Measurements from ENCODE around the gene MACROD2.

MACROD2 gene

GRCh38 chr20:15674253-15675060, 1679.1 kb downstream of the MACROD2 start:
- no peak for DNase-seq (ENCODE audit: low spot score)

- no peak for DNase-seq (ENCODE audit: low spot score)
Observed at GRCh38 chr20:15675061-15675514, 1679.8 kb downstream of the MACROD2 start.

- no peak for DNase-seq (ENCODE audit: low spot score)
Observed at GRCh38 chr20:15675813-15676484, 1680.6 kb downstream of the MACROD2 start.

- no peak for DNase-seq (ENCODE audit: low spot score)
Observed at GRCh38 chr20:15676815-15677214, 1681.5 kb downstream of the MACROD2 start.

GRCh38 chr20:15682690-15683089, 1687.4 kb downstream of the MACROD2 start:
- no peak for DNase-seq (ENCODE audit: low spot score)

GRCh38 chr20:15692570-15692969, 1697.3 kb downstream of the MACROD2 start:
- no peak for DNase-seq (ENCODE audit: low spot score)

- no peak for DNase-seq (ENCODE audit: low spot score)
Observed at GRCh38 chr20:15699431-15700146, 1704.3 kb downstream of the MACROD2 start.

GRCh38 chr20:15700147-15700765, 1704.9 kb downstream of the MACROD2 start:
- DNase-seq (ENCODE audit: low spot score) = no peak

- no peak for DNase-seq (ENCODE audit: low spot score)
Observed at GRCh38 chr20:15702161-15702560, 1706.8 kb downstream of the MACROD2 start.

GRCh38 chr20:15703171-15703911, 1708.0 kb downstream of the MACROD2 start:
- DNase-seq (ENCODE audit: low spot score) = no peak

GRCh38 chr20:15705975-15706374, 1710.7 kb downstream of the MACROD2 start:
- DNase-seq (ENCODE audit: low spot score) = no peak

GRCh38 chr20:15706719-15707118, 1711.4 kb downstream of the MACROD2 start:
- no peak for DNase-seq (ENCODE audit: low spot score)

- DNase-seq (ENCODE audit: low spot score) = peak; percentile 80
Observed at GRCh38 chr20:15708984-15709598, 1713.8 kb downstream of the MACROD2 start.

- no peak for DNase-seq (ENCODE audit: low spot score)
Observed at GRCh38 chr20:15710636-15711035, 1715.3 kb downstream of the MACROD2 start.

- DNase-seq (ENCODE audit: low spot score) = no peak
Observed at GRCh38 chr20:15711177-15711576, 1715.9 kb downstream of the MACROD2 start.

- DNase-seq (ENCODE audit: low spot score) = no peak
Observed at GRCh38 chr20:15716256-15716655, 1720.9 kb downstream of the MACROD2 start.

- DNase-seq (ENCODE audit: low spot score) = no peak
Observed at GRCh38 chr20:15726416-15726815, 1731.1 kb downstream of the MACROD2 start.

GRCh38 chr20:15734052-15734451, 1738.7 kb downstream of the MACROD2 start:
- DNase-seq (ENCODE audit: low spot score) = no peak

- DNase-seq (ENCODE audit: low spot score) = no peak
Observed at GRCh38 chr20:15739035-15739434, 1743.7 kb downstream of the MACROD2 start.

- DNase-seq (ENCODE audit: low spot score) = no peak
Observed at GRCh38 chr20:15740046-15740775, 1744.9 kb downstream of the MACROD2 start.
